GM19238 (cell line): ENCODE results near the gene KCNT2.
"Not testable (repeated sequence)": the region's sequence is repeated elsewhere in the genome, so short reads cannot be mapped to it uniquely, and the experiment has no call there.

Experiments
- DNase-seq: peaks from one replicate; pipeline ENCODE4 v3.0.0; 2011; ENCODE audit warnings: low spot score; ENCODE audit not compliant: insufficient read length

Gene KCNT2

DNA sequence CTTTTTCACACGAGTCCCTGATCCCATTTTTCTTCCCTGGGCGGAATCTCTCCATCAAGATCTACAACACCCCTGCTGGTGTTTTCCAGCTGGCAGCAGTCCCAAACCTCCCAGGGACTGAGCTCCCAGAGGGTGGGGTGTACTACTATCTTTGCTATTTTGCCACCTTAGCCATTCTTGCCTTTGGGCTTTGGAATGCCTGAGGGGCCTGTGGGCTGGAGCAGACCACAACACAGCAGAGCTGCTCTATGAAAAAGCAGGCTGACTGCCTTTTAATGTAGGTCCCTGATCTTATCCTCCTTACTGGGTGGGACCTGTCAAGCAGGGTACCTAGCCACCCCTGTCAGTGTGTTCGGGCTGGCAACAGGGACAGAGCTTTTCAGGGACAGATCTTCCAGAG is 91.9 kb downstream of the KCNT2 start:
- DNase-seq, result no peak

DNA sequence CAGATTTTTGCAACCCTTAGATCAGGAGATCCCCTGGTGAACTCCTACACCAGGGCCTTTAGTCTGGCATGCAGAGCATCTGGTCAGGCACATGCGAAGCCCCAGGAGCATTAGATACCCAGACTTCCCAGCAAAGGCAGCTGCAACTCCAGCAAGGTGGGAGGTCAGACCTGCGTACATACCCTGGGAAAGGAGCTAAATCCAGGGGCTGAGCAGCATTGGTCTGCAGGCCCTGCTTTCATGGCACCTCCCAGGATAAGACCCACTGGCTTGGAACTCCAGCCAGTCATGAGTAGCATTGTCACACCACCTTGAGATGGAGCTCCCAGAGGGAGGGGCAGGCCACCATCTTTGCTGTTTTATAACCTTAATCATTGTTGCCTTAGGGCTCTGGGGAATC is 92.3 kb downstream of the KCNT2 start:
- DNase-seq, result no peak

DNA sequence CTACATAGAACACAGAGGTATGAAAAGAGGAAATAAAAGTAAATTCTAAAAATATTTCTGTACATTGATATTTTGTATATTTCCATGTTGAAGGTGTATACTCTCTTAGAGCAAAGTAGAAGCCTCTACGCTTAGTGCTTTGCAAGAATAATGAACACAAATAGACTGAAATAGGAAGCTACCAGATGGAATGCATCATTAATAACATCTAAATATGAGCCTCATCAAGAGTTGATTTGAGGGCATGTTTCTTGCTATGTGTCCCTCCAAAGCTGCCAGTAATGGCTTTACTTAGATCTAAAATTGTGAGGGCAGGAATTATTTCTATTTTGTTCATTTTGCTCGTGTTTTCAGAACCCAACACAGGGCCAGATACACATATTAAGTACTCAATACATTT is 94.4 kb downstream of the KCNT2 start:
- DNase-seq, result no peak

- no peak for DNase-seq
Observed at GRCh38 chr1:196510451-196510850, 97.8 kb downstream of the KCNT2 start.

DNA sequence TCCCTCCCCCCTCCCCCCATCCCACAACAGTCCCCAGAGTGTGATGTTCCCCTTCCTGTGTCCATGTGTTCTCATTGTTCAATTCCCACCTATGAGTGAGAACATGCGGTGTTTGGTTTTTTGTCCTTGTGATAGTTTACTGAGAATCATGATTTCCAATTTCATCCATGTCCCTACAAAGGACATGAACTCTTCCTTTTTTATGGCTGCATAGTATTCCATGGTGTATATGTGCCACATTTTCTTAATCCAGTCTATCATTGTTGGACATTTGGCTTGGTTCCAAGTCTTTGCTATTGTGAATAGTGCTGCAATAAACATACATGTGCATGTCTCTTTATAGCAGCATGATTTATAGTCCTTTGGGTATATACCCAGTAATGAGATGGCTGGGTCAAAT is 104.0 kb downstream of the KCNT2 start:
- DNase-seq, result not testable (repeated sequence)

- DNase-seq, result no peak
Observed at GRCh38 chr1:196502437-196502836, 105.8 kb downstream of the KCNT2 start.

DNA sequence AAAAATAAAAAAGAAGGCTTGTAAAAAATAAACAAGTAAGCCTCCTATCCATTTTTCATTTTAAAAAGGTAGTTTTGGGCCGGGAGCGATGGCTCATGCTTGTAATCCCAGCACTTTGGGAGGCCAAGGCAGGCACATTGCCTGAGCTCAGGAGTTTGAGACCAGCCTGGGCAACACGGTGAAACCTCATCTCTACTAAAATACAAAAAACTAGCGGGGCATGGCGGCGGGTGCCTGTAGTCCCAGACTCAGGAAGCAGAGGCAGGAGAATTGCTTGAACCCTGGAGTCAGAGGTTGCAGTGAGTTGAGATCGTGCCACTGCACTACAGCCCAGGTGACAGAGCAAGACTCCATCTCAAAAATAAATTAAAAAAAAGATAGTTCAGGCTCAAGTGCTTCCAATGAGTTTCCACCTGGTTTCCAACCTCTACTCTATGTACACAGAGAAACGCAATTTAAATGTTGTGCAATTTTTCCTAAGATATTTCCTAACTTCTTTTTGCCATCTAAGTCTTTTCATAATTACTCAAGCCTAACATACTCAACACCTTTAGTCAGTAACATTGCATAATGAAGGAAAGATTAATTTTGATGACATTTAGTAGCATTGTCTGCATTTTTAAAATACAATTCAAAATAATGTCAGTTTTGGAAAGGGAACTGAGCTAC is 106.3 kb downstream of the KCNT2 start:
- DNase-seq, result no peak

GRCh38 chr1:196497817-196498216 is 110.4 kb downstream of the KCNT2 start:
- no peak for DNase-seq

DNA sequence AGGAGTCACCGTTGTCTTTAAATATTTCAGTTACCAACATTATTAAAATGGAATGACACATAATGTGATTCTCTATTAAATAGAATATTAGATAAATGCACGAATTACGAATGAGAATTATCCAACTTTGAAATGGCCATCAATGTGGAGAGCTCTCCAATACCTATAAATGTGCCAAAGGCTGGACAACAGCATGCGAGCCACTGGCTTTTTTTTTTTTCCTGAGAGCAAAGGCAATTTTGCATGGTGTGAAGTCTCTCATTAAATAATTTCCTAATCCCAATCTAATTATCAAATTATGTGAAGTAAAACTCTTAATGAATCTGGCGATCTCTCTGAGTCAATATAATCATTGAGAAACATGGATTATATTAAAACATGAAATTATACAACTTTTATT is 113.5 kb downstream of the KCNT2 start:
- no peak for DNase-seq

DNA sequence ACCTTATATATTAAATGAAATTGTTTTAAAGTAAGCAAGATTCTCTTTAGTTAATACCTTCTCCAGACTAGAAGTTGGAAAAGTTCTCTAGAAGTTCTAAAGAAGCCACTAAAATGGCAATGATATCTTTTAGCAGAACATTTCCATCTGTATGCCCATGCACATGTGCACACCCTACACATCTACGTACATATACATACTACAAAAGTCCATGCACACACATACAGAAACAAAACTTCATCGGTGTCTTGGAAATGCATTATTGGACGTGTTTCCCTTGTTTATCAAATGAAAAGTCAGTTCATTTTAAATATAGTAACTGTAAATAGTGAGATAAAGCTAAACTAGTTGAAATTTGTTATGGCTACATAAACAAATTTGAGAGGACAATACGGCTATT is 114.4 kb downstream of the KCNT2 start:
- no peak for DNase-seq

GRCh38 chr1:196488579-196488978 is 119.7 kb downstream of the KCNT2 start:
- DNase-seq, result no peak

- DNase-seq, result no peak
Observed at GRCh38 chr1:196486346-196486745, 121.9 kb downstream of the KCNT2 start.

GRCh38 chr1:196481616-196482015 is 126.6 kb downstream of the KCNT2 start:
- no peak for DNase-seq

GRCh38 chr1:196477262-196477661 is 131.0 kb downstream of the KCNT2 start:
- DNase-seq, result no peak

DNA sequence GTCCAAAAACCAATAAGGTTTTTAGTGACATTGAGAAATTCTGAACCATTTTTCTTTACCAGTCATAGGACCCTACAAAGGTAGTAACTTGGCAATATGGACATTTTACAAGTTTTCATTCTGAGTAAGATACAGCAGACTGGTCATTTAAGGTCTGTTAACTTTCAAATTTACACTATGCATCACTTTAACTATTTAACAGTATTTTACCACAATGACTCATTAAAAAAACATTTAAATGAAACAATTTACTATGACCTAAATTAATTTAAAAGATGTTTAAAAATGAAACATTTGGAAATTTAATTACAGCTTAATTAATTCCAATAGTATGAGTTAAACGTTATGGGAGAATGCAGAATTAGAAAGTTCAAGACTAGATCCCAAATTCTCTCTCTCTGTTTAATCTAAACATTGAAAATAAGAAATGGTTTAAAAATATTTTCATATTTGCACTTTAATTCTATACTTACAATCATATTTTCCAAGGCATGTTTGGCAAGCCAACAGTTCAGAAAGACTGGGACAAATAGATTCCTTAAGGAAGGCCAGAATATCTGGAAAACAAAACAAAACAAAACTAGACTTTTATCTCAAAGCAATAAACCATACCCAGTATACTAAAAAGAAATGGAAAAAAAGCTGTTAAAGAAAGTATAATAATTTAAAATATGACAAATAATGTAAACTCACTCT is 140.9 kb downstream of the KCNT2 start:
- DNase-seq, result no peak

GRCh38 chr1:196466654-196467053 is 141.6 kb downstream of the KCNT2 start:
- no peak for DNase-seq

DNA sequence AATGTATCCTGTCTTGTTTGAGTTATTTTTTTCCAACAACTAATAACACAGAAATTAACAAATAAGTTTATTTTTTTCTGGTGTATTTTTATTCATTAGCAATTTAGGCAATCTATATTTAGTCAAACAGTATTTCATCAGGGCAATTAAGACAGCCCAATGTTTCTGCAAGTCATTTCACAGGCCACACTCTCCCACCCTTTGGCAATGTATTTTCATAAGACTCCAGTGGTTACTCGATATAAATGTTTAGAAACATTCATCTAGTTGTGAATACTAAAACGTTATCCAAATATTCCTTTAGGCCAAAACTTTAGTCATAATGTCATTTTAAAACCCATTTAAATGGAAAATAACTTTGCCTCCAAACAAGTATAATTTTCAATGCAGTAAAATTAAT is 142.1 kb downstream of the KCNT2 start:
- DNase-seq, result no peak

GRCh38 chr1:196464480-196464941 is 143.7 kb downstream of the KCNT2 start:
- no peak for DNase-seq

DNA sequence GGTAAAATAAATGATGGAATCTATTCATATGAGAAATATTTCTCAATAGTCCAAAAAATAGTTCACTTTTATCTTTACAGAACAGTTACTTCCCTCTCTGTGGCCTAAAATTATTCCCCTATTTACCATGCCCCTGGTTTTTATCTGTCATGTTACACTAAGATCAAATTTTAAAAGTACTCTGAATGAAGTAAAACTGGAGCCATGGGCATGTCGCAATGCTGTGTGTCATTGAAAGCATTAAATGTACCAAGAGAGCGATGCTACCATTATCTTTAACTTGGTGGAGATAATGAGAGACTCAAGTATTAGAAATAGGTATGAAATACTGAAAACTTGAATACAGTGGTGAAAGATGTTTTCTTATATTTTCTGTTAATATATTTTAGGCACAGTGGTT is 146.2 kb downstream of the KCNT2 start:
- DNase-seq, result no peak

GRCh38 chr1:196461521-196461920 is 146.7 kb downstream of the KCNT2 start:
- DNase-seq, result no peak

DNA sequence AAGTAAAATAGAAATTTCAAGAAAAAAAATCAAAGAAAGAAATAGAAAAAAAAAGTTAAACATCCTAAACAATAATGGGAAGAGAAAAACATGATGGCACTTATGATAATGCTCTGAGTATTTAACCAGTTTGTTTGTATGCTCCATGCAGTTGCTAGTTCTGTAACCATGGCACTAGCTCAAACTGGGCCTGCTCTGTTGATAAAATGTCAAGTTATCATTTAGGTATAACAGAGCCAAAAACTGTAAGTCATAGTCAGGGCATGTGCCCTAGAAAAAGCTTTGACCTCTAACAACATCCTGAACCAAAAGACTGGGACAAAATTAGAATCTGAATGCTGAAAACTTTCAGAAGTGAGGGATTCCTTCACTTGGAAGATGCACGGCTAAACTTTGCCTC is 148.9 kb downstream of the KCNT2 start:
- no peak for DNase-seq

DNA sequence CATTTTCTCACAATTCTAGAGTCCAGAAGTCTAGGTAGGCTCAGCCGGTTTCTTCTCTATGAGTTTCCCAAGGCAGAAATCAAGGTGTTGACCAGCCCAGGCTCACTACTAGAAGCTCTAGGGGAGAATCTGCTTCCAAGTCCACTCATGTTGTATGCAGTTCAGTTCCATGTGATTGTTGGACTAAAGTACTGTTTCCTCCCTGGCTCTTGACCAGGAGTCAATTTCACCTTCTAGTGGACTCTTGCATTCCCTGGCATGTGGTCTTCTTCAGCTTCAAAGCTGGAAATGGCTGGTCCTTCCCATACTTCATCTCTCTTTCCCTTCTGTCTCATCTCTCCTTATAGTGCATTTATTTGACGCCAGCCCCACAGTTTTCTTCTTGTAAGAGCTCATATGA is 153.4 kb downstream of the KCNT2 start:
- DNase-seq, result no peak

GRCh38 chr1:196451103-196451502 is 157.1 kb downstream of the KCNT2 start:
- no peak for DNase-seq
